GM13976 (cell line): ENCODE data around the gene SLC6A17.

ENCODE experiments used
- DNase-seq: peaks from one replicate; pipeline ENCODE4 v3.0.0; 2012; ENCODE audit warnings: low spot score
- in situ Hi-C: fragments of 300-500 bp; cut with MboI; formaldehyde crosslinking; loops from one replicate; pipeline ENCODE4 v1.12.0; 2022; ENCODE audit warnings: low sequenced_read_pairs, mixed read lengths, inconsistent platforms; ENCODE audit not compliant: unreplicated experiment
- TF ChIP-seq, protein P1 (sequence below): IDR thresholded peaks from 2 replicates; pipeline ENCODE4 v1.5.1; 2012; ENCODE audit warnings: borderline replicate concordance, mild to moderate bottlenecking; ENCODE audit not compliant: insufficient read depth; ENCODE audit errors: extremely low read depth, missing control alignments, control extremely low read depth

The SLC6A17 gene

DNA sequence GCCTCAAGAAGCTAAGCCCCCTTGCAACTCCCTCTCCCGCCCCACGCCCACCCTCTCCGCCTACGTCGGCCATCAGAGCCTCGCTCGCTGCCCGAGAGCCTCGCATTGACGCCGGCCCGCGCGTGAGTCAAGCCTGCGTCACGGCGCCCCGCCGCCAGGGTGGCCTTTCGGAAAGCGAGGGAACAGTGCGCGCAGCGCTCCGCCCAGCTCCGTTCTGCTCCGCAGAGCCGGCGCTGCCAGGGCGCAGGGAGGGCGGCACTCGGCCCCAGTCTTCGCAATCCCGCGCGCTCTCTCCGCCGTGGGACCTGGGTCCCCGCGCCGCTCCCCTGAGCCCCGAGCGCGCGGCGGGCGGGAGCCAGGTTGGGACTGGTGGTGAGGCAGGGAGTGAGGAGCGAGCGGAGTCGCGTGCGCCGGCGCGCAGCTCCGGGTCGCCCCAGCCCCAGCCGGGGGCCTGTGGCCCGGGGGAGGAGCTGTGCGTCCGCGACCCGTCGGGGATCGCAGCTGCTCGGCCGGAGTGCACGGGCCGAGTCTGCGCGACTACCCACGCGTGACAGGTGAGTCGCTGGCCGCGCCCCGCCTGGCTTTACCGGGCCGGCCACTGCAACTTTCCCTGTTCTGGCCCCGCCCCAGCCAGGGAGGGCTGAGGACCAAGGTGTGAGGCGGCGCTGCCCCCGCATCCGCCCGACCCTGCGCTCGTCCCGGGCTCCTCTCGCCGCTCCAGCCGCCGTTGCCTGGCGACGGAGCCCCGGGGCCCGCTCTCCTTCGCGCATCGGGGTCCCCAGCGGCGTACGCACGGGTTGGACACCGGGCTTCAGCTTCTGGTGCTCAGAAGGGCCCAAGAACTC, at the start of gene SLC6A17:
SLC6A17 (plus strand) TSS at position 165 of the 845 bp plus-strand sequence. CDS start 16,436 bp downstream, outside the sequence.
- no peak for DNase-seq
- TF ChIP-seq, protein P1, sequence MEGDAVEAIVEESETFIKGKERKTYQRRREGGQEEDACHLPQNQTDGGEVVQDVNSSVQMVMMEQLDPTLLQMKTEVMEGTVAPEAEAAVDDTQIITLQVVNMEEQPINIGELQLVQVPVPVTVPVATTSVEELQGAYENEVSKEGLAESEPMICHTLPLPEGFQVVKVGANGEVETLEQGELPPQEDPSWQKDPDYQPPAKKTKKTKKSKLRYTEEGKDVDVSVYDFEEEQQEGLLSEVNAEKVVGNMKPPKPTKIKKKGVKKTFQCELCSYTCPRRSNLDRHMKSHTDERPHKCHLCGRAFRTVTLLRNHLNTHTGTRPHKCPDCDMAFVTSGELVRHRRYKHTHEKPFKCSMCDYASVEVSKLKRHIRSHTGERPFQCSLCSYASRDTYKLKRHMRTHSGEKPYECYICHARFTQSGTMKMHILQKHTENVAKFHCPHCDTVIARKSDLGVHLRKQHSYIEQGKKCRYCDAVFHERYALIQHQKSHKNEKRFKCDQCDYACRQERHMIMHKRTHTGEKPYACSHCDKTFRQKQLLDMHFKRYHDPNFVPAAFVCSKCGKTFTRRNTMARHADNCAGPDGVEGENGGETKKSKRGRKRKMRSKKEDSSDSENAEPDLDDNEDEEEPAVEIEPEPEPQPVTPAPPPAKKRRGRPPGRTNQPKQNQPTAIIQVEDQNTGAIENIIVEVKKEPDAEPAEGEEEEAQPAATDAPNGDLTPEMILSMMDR = no peak
- in situ Hi-C loops = no loop called here

DNA sequence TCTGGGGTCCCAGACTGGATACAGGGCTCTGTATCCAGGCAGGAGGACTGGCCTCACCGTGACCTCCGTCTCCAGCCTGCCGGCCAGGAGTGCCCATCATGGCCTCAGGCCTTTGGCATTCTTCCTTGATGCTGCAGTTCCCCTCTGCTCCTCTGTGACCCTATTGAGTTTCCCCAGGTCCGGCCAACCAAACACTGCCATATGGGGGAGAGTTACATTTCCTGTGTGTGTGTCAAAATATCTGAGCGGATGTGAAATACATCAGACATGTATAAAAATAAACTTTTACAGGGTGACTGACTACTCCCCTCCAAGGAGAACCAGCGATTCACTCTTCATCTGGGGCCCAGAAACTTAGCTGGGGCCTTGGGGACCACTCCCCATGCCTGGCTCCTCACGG, 48.2 kb upstream of the SLC6A17 start:
- TF ChIP-seq, protein P1 = no peak
- DNase-seq = peak; percentile 58
- in situ Hi-C loops = no loop called here

DNA sequence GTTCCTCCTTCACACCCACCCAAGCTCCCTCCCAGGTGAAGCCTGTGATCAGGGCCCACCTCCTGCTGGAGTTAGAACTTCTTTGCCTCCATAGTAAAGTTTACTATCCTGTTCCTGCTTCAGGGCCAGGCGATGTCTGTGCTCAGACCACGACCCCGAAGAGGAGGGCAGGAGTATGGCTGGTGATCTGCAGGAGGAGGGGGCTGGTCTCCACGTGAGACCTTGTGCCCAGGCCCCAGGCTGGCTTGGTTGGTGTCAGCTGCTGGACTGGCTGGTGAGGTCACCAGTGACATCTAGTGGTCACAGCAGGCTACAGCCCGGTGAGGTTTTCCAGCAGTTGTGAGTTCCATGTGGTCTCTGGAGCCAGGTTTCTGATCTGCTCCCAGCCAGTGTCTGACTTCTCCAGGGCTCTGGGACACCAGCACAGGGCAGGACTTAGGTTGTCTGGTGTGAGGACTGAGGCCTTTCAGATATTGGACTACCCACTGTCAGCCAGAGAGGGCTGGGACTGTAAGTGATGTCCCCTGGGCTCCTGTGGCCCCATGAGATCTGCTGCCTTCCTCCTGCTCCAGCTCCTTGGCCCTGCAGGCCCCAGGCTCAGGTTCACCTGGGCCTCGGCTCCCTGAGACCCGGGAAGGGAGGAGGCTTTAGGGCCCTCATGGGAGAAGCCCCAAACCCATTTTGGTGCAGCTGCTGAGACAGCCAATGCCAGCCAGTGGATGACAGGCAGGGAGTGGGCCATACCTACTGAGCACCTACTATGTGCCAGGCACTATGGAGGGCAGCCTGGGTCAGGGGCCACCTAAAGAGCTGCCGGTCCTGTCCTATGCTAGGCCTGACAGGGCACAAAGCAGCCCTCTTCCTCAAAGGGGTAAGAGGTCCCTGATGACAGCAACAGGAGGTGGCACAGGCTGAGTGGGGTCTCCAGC, 44.0 kb upstream of the SLC6A17 start:
- DNase-seq = peak; percentile 85
- in situ Hi-C loops = no loop called here
- TF ChIP-seq, protein P1 = peak; percentile 95

DNA sequence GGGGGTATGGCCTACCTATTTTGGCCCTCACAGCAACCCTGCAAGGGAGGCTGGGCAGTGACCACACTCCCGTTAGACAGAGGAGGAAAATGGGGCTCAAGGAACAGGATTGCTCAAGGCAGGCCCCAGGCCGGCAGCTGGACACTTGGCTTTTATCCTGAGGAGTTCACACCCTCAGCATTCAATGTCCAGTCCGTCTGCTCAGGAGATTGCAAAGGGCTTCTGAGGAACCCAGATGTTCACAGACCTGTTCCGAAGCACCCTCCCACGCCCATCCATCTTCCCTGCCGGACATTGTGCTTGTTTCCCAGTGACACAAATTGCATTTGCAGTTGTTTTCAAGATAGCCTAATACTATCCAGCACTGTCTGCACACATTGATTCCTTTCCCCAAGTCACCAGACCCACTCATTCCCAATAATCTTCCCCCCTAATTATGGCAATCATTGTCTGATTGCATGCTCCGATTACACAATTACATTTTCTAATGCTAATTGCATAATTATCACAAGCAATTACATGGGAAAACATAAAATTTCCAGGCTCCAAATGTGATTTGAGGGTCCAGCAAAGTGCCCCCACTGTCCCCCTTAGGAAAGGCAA, 42.3 kb upstream of the SLC6A17 start:
- DNase-seq = no peak
- in situ Hi-C loops = no loop called here
- TF ChIP-seq, protein P1 = no peak

DNA sequence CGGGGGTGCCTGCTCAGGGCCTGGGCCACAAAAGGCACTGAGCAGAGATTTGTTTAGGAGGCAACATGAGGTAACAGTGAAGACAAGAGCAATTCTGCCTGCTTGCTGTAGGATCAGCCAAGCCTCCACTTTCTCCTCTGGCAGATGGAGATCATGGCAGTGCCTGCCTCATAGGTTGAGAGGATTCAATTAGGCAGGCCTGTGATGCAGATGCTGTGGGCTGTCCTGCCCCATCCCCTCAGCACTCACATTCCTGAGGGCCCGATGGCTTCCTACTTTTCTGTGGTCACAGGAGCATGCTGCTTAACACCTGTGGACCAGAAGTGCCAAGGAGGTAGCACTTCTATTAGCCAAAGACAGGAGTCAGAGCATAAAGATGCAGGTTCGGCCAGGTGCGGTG, 39.2 kb upstream of the SLC6A17 start:
- TF ChIP-seq, protein P1 = no peak
- DNase-seq = no peak
- in situ Hi-C loops = no loop called here

DNA sequence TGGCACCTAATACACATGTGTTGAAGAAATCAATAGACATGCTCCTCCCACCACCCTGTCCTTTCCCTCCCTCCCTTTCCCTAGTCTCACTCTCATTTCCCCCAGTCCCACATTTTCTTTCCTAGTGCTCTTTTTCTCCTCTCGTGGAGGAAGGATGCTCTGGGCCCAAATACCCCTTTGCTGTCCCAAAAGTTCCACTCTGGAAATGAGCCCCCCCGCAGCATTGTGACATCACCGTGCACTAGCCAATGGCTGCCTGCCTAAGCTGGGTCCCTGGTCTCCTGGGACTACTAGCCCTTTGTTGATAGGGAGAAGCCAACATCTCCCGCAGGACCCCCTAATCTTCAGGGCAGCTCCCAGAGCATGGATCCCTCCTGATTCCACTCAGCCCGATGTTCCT, 38.2 kb upstream of the SLC6A17 start, which contains the start of gene UBL4B:
UBL4B (plus strand) TSS at position 301 of the 400 bp plus-strand sequence; CDS start at position 393, 92 bp downstream.
- no peak for DNase-seq
- in situ Hi-C loops = no loop called here
- TF ChIP-seq, protein P1 = no peak
